SKM-1 (cell line): ENCODE data around the gene DXO.
"Not testable (repeated sequence)": the region's sequence is repeated elsewhere in the genome, so short reads cannot be mapped to it uniquely, and the experiment has no call there.

Experiments used
- DNase-seq: peaks from one replicate; lab custom pipeline; 2025; ENCODE audit not compliant: unreplicated experiment; lab: John Stamatoyannopoulos, UW

The DXO gene

GRCh38 chr6:31971993-31972708 is at the start of gene DXO:
TSS of gene DXO (minus strand) at chr6:31972138. CDS start at chr6:31971675, 463 bp downstream.
- DNase-seq = peak; percentile 98

GRCh38 chr6:32014547-32014946 is 42.6 kb upstream of the DXO start, which contains the start of gene C4B:
TSS of gene C4B (plus strand) at chr6:32014795. CDS start at chr6:32014846, 51 bp downstream.
- not testable (repeated sequence) for DNase-seq

- not testable (repeated sequence) for DNase-seq
Observed at GRCh38 chr6:32013738-32014137, 41.8 kb upstream of the DXO start.

GRCh38 chr6:32012941-32013617 is 41.1 kb upstream of the DXO start:
- not testable (repeated sequence) for DNase-seq

GRCh38 chr6:32010856-32011530 is 39.1 kb upstream of the DXO start:
- DNase-seq = not testable (repeated sequence)

- not testable (repeated sequence) for DNase-seq
Observed at GRCh38 chr6:32009537-32009936, 37.6 kb upstream of the DXO start.

- DNase-seq = not testable (repeated sequence)
Observed at GRCh38 chr6:32008616-32009015, 36.7 kb upstream of the DXO start.

- not testable (repeated sequence) for DNase-seq
Observed at GRCh38 chr6:32008037-32008436, 36.1 kb upstream of the DXO start.

GRCh38 chr6:32007086-32007485 is 35.1 kb upstream of the DXO start:
- not testable (repeated sequence) for DNase-seq

- not testable (repeated sequence) for DNase-seq
Observed at GRCh38 chr6:32005991-32006529, 34.1 kb upstream of the DXO start.

GRCh38 chr6:32005538-32005880 is 33.6 kb upstream of the DXO start:
- DNase-seq = not testable (repeated sequence)

GRCh38 chr6:32004864-32005537 is 33.1 kb upstream of the DXO start:
- DNase-seq = not testable (repeated sequence)

GRCh38 chr6:32004393-32004792 is 32.5 kb upstream of the DXO start:
- DNase-seq = not testable (repeated sequence)

GRCh38 chr6:32003301-32003700 is 31.4 kb upstream of the DXO start:
- not testable (repeated sequence) for DNase-seq

- DNase-seq = not testable (repeated sequence)
Observed at GRCh38 chr6:32002546-32003268, 30.8 kb upstream of the DXO start.

- not testable (repeated sequence) for DNase-seq
Observed at GRCh38 chr6:31996385-31996784, 24.4 kb upstream of the DXO start.

GRCh38 chr6:31994421-31994820 is 22.5 kb upstream of the DXO start:
- not testable (repeated sequence) for DNase-seq

GRCh38 chr6:31989363-31989762 is 17.4 kb upstream of the DXO start:
- DNase-seq = not testable (repeated sequence)

- DNase-seq = not testable (repeated sequence)
Observed at GRCh38 chr6:31981744-31982143, 9.8 kb upstream of the DXO start, which contains the start of gene C4A. TSS of gene C4A (plus strand) at chr6:31982057. CDS start at chr6:31982108, 51 bp downstream.

GRCh38 chr6:31980998-31981397 is 9.1 kb upstream of the DXO start:
- DNase-seq = not testable (repeated sequence)
